ES-I3 (cell line): ENCODE measurements around the gene RBBP5.

Experiments used
- H3K36me3 ChIP-seq: 2 replicates; pipeline ENCODE4 v1.6.1; 2013; ENCODE audit warnings: mild to moderate bottlenecking, low read length, control low read depth, moderate library complexity; ENCODE audit not compliant: insufficient read depth
- H3K4me1 ChIP-seq: 2 replicates; pipeline ENCODE4 v1.6.1; 2013; ENCODE audit warnings: mild to moderate bottlenecking, control low read depth, low read length; ENCODE audit not compliant: insufficient read depth
- H3K9ac ChIP-seq: 2 replicates; pipeline ENCODE4 v1.6.1; 2013; ENCODE audit warnings: low read depth, mild to moderate bottlenecking, low read length, moderate library complexity
- H3K9me3 ChIP-seq: 2 replicates; pipeline ENCODE4 v1.6.1; 2013; ENCODE audit warnings: mild to moderate bottlenecking, low read length, moderate library complexity; ENCODE audit not compliant: control insufficient read depth, insufficient read depth

Gene RBBP5

DNA sequence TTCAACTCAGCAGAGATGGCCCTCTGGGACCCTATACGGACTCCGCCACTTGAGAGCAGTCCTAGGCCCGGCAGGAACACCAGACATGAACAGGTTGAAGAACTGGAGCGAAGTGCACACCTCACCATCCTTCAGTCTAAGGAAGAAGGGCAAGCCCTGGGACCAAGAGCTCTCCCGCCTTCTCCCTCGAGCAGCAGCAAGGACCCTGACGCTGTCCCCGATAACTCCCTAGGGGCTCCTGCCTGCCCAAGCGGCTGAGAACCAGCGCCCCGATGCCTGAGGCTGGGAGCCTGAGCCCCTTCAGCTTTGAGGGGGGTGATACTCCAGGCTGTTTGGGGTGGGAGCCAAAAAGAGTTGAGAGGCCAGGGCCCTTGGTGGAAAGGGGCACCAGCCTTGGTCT lies 47.7 kb downstream of the RBBP5 start:
- Histone ChIP-seq H3K4me1 (no peaks in the 10 kb centered on the region), H3K9me3 (no peaks in the 10 kb centered on the region), H3K36me3 (no peaks in the 10 kb centered on the region)

DNA sequence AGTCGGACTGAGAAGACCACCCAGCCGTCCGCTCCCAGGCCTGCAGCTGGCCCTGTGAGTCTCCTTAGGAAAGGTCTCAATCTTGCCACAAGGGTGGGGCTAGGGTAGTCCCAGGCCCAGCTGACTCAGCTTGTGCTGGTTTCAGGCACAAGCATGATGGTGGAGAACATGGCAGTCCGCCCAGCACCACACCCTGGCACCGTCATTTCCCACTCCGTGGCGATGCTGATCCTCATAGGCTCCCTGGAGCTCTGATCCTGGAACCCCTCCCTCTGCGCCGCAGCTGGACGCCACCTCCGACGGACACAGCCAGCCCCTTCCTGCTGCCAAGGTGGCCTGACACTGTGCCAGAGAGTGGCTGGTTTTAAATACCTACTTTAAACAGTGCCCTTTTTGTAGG lies 48.3 kb downstream of the RBBP5 start:
- Histone ChIP-seq H3K36me3 (no peaks in the 10 kb centered on the region), H3K9ac (no peak overlapping the region), H3K9me3 (no peaks in the 10 kb centered on the region), H3K4me1 (no peaks in the 10 kb centered on the region)

More for the DNA sequence above, 47.7 kb downstream of the RBBP5 start:
- H3K9ac ChIP-seq: no peak overlapping the region

- Histone ChIP-seq H3K9me3 (no peaks in the 10 kb centered on the region), H3K36me3 (no peaks in the 10 kb centered on the region), H3K4me1 (no peaks in the 10 kb centered on the region), H3K9ac (no peak overlapping the region)
These were observed 48.9 kb downstream of the RBBP5 start for GRCh38 chr1:205072881-205073280.

DNA sequence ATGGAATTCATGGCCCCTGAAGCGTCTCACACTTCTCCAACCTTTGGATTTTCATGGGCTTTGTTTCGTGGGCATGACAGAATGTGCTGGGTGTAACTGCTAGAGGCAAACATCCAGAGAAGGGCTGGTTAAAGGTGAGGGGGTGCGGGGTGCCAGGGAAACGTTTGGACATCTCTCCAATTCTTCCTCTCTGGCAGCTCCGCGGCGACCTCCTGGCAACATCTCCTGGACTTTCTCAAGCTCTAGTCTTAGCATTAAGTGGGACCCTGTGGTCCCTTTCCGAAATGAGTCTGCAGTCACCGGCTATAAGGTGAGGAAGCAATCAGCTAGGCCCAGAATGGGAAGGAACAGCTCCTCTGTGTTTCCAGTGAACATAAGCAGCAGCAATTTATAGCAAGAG lies 49.5 kb downstream of the RBBP5 start:
- H3K4me1 ChIP-seq: no peaks in the 10 kb centered on the region
- no peaks in the 10 kb centered on the region for H3K9me3 ChIP-seq
- H3K9ac ChIP-seq: no peak overlapping the region
- no peaks in the 10 kb centered on the region for H3K36me3 ChIP-seq

GRCh38 chr1:205071801-205072200 lies 50.0 kb downstream of the RBBP5 start:
- Histone ChIP-seq H3K4me1 (no peaks in the 10 kb centered on the region), H3K36me3 (no peaks in the 10 kb centered on the region), H3K9me3 (no peaks in the 10 kb centered on the region), H3K9ac (no peak overlapping the region)

DNA sequence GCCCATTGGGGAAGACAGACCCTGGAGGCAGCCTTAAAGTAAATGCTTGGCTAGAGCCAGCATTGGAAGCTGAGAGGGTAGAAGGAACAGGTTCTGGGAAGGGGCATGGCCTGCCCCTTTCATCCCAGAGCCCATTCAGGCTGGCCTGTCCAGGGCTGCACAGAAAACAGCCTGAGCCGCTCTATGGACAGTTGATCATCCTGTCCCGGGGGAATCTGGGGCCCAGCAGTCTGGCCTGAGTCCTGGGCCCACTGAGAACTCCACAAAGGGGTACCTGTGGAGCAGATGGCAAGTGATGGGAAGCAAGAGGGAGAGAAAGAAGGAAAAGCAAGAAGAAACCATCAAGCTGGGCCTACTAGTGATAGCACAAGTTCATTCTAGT lies 50.8 kb downstream of the RBBP5 start:
- no peaks in the 10 kb centered on the region for H3K36me3 ChIP-seq
- no peaks in the 10 kb centered on the region for H3K9me3 ChIP-seq
- no peak overlapping the region for H3K9ac ChIP-seq
- no peaks in the 10 kb centered on the region; the same call in 1 of the 2 replicates for H3K4me1 ChIP-seq

GRCh38 chr1:205069371-205070125 lies 52.2 kb downstream of the RBBP5 start:
- Histone ChIP-seq H3K9ac (no peak overlapping the region), H3K4me1 (no peaks in the 10 kb centered on the region; the same call in 1 of the 2 replicates), H3K36me3 (no peaks in the 10 kb centered on the region), H3K9me3 (no peaks in the 10 kb centered on the region)

DNA sequence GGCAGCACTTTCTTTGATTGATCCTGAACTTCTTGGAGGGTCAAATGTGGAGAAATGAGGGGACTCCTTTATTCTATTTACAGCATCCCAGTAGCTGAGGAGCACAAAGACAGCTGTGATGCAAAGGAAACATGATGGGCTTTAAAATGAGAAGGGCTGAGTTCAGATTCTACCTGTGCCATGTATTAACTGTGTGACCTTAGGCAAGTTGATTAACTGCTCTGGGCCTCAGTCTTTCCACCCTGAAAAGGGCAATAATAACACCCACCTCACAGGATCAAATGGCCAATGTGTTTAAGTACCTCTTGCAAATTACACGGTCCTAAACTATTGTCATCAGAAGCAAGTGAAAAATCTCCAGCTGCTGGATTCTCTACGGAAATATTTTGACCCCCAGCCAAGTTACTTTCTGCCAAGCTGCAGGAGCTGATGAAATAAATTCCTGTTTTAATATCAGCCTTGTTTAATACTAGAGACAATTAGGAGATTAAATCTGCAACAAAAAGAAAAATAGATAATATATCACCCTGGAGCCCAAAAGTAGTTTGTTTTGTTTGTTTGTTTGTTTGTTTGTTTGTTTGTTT lies 53.2 kb downstream of the RBBP5 start:
- no peak overlapping the region for H3K9ac ChIP-seq
- no peaks in the 10 kb centered on the region; the same call in 1 of the 2 replicates for H3K4me1 ChIP-seq
- no peaks in the 10 kb centered on the region for H3K9me3 ChIP-seq
- H3K36me3 ChIP-seq: no peaks in the 10 kb centered on the region

- H3K4me1 ChIP-seq: no peaks in the 10 kb centered on the region; the same call in 1 of the 2 replicates
- no peaks in the 10 kb centered on the region for H3K9me3 ChIP-seq
- H3K9ac ChIP-seq: no peak overlapping the region
- H3K36me3 ChIP-seq: no peaks in the 10 kb centered on the region
These were observed 53.8 kb downstream of the RBBP5 start for GRCh38 chr1:205068001-205068400.

GRCh38 chr1:205067031-205067430 lies 54.7 kb downstream of the RBBP5 start:
- H3K9me3 ChIP-seq: no peaks in the 10 kb centered on the region
- H3K36me3 ChIP-seq: no peaks in the 10 kb centered on the region
- no peak overlapping the region for H3K9ac ChIP-seq
- no peaks in the 10 kb centered on the region; the same call in 1 of the 2 replicates for H3K4me1 ChIP-seq

DNA sequence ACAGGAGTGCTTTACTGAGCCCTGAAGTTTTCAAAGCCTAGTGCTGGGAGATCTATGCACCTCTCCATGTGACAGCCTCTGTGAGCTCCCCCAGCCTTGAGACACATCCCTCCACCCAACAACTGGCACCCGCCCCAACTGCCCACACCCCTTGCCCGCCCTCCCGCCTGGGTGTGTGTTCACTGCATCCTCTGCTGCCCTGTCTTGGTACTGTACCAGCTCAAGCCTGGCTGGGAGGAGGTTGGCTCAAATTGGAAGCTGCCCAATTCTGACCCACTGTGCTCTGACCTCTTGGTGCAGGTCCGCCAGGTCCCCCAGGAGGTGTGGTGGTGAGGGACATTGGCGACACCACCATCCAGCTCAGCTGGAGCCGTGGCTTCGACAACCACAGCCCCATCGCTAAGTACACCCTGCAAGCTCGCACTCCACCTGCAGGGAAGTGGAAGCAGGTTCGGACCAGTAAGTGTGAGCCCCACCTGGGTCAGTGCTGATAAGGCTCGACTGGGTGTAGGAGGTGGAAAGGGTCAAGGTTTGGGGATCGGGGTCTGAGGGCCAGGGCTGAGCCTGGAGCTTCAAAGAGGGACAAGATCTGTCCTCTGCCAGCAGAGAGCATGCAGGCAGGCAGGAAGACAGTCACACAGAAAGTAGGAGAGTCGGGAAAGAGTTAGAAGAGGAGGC lies 55.5 kb downstream of the RBBP5 start:
- no peaks in the 10 kb centered on the region for H3K36me3 ChIP-seq
- no peaks in the 10 kb centered on the region for H3K9me3 ChIP-seq
- H3K4me1 ChIP-seq: peaks cover 2% of the 10 kb centered on the region; the same call in 1 of the 2 replicates
- no peak overlapping the region for H3K9ac ChIP-seq

GRCh38 chr1:205065666-205066065 lies 56.1 kb downstream of the RBBP5 start:
- no peaks in the 10 kb centered on the region for H3K9me3 ChIP-seq
- H3K9ac ChIP-seq: no peak overlapping the region
- H3K36me3 ChIP-seq: no peaks in the 10 kb centered on the region
- H3K4me1 ChIP-seq: peaks cover 3% of the 10 kb centered on the region; the same call in 1 of the 2 replicates

DNA sequence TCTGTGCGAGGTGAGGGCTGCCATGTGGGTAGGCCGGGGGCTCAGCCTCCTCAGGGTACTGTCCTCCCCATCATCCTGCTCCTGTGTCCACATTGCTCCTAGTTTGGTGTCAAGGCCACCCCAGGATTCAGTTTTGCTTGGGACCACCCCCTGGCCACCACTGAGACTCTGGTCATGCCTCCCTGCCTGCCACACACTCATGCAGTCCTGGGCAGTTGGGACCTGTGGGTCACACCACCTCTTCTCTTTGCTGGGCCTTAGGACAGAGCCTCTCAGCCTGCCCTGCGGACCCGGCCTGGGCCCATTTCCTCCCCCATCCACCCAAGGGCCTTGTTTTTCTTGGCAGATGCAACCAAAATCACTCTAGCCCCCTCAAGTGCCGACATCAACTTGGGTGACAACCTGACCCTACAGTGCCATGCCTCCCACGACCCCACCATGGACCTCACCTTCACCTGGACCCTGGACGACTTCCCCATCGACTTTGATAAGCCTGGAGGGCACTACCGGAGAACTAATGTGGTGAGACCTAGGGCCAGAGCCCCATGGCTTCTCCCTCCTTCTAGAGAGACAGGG lies 56.9 kb downstream of the RBBP5 start:
- Histone ChIP-seq H3K9ac (no peak overlapping the region), H3K4me1 (peaks cover 3% of the 10 kb centered on the region; the same call in 1 of the 2 replicates), H3K36me3 (no peaks in the 10 kb centered on the region), H3K9me3 (no peaks in the 10 kb centered on the region)

GRCh38 chr1:205064301-205064700 lies 57.5 kb downstream of the RBBP5 start:
- Histone ChIP-seq H3K9ac (no peak overlapping the region), H3K9me3 (no peaks in the 10 kb centered on the region), H3K4me1 (peaks cover 3% of the 10 kb centered on the region; the same call in 1 of the 2 replicates), H3K36me3 (no peaks in the 10 kb centered on the region)
